Left ventricle myocardium superior (tissue), 1 donor: Measurements from ENCODE around the gene ESR1. TPM values are rescaled to one million over a fixed set of nuclear protein-coding genes. Genes with fewer than 3 reads are reported as not detected.
"Not testable (repeated sequence)": the region's sequence is repeated elsewhere in the genome, so short reads cannot be mapped to it uniquely, and the experiment has no call there.

ENCODE experiments used
- ATAC-seq: fragments of 200-7000 bp; cut with Tn5 transposase; one replicate; pipeline ENCODE4 v1.9.1; 2020; ENCODE audit warnings: mild to moderate bottlenecking, moderate library complexity
- DNase-seq: peaks from one replicate; pipeline ENCODE4 v3.0.0-alpha.2; 2020
- intact Hi-C: fragments of 100-400 bp; cut with micrococcal nuclease; formaldehyde crosslinking; loops from one replicate; pipeline ENCODE4 v1.11.0; 2022
- total RNA-seq: library from RNA; stranded (reverse); fragmentation: NEBNext Ultra II Directional; extraction: Animal tissue kit (Norgen Biotek cat#: 25700); gene quantifications from one replicate; pipeline ENCODE4 v1.2.1, GENCODE V29; 2021
- donor health status: DM: no; HTN: yes; CAD: no; lungs with severe emphysema.

Gene ESR1
- total RNA-seq, 1 donor from 2014 or later: 1.3 TPM

DNA sequence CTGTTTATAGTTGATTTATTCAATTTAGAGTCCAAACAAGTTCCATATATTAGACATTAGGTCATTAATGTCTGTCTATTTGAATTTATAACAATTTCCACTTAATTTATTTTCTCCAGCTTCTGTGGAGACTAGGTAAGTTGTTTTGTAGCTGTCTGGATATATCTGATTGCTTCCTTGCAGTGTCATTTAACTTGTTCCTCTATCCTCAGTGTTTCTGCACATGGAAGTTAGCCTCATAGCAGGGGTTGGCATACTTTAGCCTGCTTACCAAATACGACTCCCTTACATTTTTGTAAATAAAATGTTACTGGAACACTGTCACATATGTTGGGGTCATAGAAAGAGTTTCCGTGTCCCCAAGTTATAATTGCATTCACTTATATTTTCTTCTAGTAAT is 216.1 kb downstream of the ESR1 start:
- DNase-seq: no peak
- intact Hi-C loops: no loop called here
- ATAC-seq: no peak

DNA sequence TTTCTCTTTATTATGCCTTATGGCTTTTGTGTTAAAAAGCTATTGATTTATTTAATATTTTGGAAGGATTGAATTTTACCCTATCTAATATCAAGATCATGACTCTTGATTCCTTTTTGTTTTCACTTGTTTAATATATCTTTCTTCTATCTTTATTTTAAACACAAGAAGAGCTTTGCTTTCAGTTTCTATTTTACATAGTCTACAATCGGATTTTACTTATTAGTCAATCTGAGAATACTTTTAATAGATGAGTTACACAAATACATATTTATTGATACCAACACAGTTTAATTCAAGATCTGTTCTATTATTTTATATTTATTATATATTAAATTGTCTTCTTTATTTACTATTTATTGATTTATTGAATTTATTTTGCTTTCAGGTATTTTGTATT is 218.8 kb downstream of the ESR1 start:
- intact Hi-C loops: no loop called here
- DNase-seq (no peak), ATAC-seq (no peak)

DNA sequence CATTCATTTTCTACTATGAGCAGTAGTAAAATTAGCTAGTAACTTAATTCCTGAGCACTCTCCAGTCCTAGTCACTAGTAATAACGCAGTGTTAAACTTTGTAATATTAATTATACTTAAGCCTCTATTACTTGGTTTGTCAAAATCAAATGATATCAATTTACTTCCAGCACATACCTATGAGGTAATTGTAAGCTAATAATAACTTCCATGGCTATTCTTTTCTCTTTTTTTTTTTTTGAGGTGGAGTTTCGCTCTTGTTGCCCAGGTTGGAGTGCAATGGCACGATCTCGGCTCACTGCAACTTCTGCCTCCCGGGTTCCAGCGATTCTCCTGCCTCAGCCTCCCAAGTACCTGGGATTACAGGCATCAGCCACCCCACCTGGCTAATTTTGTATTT is 219.3 kb downstream of the ESR1 start:
- DNase-seq, intact Hi-C loops, ATAC-seq: not testable (repeated sequence)

DNA sequence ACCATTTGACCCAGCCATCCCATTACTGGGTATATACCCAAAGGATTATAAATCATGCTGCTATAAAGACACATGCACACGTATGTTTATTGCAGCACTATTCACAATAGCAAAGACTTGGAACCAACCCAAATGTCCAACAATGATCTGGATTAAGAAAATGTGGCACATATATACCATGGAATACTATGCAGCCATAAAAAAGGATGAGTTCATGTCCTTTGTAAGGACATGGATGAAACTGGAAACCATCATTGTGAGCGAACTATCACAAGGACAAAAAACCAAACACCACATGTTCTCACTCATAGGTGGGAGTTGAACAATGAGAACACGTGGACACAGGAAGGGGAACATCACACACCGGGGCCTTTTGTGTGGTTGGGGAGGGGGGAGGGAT is 226.3 kb downstream of the ESR1 start:
- DNase-seq, ATAC-seq, intact Hi-C loops: not testable (repeated sequence)

DNA sequence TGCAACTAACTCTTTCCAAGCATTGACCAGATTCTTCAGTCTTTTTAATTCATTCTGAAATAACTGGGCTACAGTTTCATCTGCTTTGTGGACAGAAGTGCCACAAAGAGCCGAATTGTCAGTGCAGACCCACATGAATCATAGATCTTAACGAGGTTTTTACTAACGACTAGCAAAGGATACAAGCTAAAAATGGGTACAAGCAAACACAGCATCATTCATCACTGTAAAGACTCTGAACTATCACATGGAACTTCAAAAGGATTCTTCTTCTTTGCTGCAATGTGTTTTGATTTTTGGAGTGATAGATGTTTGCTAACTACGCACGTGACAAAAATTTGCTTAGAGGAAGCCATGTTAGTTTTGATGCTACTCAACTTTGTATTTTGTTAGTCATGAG is 227.1 kb downstream of the ESR1 start:
- intact Hi-C loops: no loop called here
- DNase-seq: no peak
- ATAC-seq: no peak

DNA sequence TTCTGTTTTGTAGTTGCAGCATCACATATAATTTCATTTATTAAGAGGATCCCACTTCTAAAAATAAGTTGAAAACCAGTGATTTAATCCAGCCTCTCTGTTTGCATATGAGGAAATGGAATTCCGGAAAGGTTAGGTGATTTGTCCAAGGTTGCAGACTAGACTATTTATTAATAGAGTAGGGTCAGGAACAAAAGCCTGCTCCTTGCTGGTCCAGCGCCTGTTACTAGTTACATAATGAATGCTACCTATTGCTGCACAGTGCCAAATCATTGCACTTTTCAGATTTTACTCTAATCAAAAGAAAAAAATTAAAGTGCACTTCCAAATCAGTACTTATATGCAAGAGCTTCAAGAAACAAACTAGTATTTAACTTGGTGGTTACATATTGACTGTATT is 238.6 kb downstream of the ESR1 start:
- no peak for DNase-seq
- intact Hi-C loops: no loop called here
- no peak for ATAC-seq

DNA sequence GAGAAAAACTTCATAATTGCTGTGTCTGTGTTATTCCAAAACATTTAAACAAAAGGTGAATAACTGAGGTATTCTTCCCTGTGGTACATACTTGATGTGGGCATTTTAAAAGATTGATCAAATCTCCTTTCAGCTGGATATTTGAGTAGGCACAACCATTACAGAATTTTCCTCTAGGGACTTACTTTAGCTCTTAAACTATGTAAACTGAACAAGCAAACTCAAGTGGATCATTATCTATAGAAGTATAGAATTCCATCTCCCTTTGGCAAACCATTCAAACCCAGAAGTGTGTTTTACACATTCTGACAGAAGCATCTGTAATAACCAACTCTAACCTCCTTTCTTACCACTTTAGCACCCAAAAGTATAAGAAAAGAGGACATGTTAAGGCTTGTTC is 241.4 kb downstream of the ESR1 start:
- intact Hi-C loops: no loop called here
- ATAC-seq (no peak), DNase-seq (no peak)

DNA sequence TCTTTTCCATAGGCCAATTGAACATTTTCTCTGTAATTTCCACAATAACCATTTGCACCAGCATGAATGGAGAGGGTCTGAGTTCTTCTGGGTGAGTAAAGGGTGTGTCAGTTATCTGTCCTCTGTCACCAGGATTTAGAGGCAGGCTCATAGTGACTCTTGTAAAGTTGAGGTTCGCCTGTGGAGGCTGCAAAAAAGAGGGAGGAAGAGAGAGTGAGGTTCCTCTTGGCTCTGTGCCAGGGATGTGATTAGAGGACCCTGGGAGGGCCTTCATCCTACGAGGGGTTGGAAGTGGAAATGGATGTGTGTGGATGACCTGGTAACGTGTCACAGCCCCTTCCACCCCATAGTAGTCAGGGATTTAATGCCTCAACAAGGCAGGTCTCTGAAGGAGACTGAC is 242.0 kb downstream of the ESR1 start:
- no peak for DNase-seq
- intact Hi-C loops: no loop called here
- ATAC-seq: no peak

DNA sequence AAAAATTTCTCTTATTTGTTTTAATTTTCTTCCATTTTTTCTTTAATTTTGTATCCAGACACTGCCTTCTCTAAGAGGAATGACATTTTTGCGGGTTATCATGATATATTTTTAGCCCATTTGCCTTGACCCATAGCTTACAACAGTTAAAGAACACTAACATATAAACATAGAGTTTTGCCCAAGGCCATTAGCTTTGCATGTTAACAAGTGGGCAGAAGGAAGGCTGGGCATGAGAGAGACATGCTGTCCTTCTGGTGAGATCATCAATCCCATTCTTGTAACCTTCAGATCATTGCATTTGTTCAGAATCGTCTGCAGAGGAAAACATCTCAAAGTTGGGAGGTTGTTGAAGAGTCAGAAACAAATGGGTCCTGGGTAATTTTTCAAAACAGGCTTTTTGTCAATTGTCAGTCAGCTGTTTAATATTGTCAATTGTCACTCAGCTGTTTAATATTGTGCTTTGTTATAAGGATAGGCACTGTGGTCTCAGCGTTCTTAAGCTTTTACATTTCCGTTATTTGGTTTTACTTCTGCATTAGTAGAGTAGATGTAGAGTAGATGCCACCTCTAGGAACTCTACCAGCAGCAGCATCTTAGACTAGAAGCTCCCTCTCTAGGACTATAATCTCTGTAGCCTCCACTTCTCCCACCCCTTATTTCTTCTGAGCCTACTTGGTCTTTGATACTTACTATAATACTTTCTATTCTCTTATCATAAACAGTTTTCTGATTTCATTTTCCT is 243.1 kb downstream of the ESR1 start:
- intact Hi-C loops: no loop called here
- ATAC-seq: no peak

DNA sequence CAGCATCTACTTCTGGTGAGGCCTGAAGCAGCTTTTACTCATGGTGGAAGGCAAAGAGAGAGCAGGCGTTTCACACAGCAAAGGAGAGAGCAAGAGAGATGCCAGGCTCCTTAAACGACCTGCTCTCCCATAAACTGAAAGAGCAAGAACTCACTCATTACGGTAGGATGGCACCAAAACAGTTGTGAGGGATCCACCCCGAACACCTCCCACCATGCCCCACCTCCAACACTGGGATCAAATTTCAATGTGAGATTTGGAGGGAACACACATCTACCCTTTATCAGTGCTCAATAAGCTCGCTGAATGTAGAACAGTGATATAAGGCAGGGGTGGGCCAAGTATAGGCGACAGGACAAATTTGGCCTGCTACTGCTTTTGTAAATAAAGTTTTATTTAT is 244.6 kb downstream of the ESR1 start:
- intact Hi-C loops: no loop called here
- ATAC-seq (no peak), DNase-seq (no peak)

More for the DNA sequence above, 243.1 kb downstream of the ESR1 start:
- no peak for DNase-seq

DNA sequence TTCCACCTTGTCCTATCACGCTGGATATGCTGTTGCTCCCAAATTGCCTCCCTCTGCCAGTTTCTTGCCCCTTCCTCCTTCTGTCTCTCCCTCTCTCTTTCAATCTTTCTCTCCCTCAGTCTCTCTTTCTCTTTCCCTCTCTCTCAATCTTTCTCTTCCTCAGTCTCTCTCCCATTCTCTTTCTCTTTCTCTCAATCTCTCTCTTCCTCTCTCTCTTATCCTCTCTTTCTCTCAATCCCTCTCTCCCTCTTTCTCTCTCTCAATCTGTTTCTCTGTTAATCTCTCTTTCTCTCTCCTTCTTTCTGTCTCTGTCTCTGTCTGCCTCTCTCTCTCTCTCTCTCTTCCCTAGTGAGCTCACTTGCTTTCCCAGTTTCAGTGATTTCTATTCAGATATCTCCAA is 245.8 kb downstream of the ESR1 start:
- DNase-seq: no peak
- intact Hi-C loops: no loop called here
- ATAC-seq: no peak

DNA sequence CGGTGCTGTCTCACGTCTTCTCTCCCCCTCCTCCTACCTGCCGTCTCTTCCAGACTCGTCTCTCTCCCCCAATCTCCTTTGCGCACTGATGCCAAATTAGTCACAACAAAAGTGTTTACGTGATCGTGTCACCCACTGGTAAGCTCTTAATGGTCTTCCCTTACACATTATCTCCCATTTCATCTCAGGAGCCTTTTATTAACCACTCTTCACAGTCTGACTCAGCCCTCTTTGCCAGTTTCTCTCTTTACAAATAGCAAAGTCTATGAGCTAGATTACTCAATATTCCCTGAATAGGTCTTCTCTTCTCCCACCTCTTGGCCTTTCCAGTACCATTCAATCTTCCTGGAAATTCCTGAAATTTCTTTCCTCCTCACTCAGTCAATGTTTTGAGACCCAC is 247.0 kb downstream of the ESR1 start:
- ATAC-seq: no peak
- DNase-seq: no peak
- intact Hi-C loops: no loop called here

DNA sequence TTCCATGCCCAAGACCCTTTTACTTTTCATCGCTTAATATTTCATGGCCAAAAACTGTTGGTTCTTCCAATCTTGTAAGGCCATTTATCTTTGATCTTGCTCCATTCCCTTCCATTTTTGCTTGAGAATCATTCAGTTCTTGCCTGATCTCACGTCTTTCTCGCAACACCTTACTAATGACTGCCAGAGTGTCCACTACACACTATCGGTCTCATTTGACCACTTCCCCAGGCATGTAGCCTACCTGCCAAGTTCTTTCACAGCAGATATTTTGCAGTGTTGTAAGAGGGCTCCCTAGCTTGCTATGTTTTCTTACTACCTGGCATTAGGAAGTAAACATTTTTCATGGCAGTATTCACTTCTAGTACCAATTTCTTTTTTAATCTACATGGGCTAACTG is 248.0 kb downstream of the ESR1 start:
- no peak for DNase-seq
- ATAC-seq: no peak
- intact Hi-C loops: no loop called here

DNA sequence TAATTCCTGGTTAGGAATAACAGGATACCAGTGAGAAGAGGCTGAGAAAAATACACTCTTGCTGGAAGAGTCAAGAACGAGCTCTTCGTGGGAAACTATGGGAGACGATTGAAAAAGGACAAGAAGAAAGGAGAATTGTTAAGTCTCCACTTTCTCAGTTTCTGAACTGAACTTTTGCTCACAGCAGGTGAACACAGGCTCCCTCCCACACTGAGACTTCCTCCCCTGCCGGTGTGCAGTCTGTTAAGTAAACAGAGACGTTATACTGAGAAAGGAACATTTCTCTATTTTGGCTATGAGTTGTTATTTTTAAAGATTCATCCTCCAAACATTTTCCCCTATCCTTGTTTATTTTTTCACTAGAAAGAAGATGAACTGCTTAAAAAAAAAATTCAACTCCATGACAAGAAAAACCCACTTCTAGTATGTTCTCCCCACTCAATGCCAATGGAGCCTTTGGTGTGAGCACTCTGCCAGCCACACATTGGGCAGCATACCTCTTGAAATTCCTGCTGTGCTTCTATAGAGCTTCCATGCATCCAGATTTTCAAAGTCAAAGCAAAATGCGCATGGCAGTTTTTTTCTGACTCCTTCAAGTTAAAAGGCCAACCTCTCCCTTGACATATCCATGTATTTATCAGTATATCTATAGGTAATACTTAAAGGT is 250.5 kb downstream of the ESR1 start:
- intact Hi-C loops: no loop called here
- no peak for DNase-seq
- ATAC-seq: no peak

DNA sequence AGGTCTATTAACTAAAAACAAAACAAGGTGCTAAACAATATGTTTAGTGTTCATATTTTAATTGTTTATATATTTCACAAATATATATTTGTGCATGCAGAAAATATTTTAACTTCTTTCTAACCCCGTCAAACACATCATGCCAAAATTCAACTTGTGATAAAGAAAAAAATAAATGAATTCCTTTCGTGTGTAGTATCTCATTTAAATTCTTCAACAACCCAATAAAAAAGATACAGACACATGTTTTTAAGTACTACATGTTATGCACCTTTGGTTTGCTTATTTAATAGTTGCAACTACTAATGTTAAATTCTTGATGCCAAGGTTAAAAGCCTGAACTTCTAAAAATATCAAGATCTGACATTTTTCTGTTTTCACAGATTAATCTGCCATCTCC is 252.4 kb downstream of the ESR1 start:
- ATAC-seq (no peak), DNase-seq (no peak)
- intact Hi-C loops: no loop called here

DNA sequence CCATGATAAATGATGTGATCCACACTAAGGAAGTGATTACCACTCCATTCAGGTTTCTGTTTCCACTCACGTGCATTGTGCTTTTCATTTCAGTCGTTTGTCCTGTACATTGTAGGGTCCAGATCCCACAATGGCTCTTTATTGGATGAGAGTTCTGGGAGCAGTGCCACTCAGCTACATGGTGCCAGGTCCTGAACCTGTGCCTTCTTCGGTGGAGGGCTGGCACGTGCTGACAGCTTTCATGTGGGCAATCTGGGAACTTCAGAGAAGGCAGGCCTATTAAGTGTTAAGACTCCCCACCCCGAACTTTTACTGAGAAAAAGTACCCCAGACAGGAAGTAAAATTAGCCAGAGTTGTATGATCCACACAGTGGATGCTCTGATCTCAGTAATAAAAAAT is 255.0 kb downstream of the ESR1 start:
- DNase-seq (peak; percentile 32), ATAC-seq (peak; percentile 76)
- intact Hi-C loops: no loop called here

DNA sequence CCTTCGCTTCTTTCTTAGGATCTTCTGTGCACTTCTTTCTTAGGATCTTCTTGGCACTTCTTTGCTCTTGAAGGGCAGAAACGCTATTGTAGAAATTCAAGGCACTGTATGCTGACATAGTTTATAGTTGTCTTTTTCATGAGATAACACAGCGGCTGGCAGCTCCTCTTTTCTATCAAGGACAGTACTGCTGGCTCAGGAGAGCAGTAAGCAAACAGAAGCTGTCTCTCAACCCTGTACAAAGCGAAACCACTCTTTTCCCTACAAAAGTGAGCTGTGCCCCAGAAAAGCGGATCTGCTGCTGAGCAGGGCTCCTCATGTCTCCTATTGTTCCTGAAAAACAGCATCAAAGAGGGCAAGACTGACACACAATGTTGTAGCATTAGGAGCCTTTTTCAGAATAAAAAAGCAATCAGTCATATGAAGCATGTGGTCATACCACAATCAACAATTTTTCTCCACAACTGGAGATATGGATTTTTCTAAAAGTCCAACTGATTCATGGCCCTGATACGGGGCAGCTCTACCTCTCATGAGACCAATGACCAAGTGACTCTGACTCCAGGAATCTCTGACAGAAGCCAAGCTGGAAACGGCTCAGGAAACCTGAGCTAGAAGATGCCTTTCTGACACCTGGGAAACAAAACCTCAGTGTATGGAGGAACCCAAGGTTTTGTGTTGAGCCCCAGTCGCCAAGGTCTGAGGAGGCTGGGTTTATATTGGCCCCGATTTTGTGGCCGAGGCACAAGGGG is 255.9 kb downstream of the ESR1 start:
- ATAC-seq: peak; percentile 40
- intact Hi-C loops: no loop called here

DNA sequence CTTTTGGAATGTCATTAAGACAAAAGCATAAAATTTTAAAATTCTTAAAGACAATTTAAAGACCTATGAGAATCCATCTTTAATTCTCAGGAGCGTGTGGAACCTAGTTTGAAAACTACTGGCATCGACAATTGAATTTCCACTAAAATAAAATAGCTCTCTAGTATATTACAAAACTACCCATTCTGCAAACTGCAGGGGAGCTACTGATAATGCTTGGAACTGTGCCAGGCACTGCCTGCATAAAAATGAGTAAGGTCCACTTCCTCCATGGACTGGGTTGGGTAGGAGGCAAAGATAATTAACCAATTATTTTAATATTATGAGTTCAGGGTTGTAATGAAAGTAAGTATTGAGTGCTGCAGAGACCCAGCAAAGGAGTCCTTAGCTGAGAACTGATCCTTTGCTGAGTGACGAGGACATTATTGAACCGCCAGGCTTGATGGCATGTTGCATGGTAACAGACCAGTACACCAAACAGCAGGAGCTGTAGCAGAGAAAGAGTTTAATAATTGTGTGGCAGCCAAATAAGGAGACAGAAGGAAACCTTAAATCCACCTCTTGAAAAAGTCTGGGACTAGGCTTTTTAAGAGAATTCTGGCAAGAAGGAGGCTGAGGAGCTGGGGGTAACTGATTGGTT is 261.3 kb downstream of the ESR1 start:
- intact Hi-C loops: no loop called here
- peak; percentile 62 for ATAC-seq
- no peak for DNase-seq

More for the DNA sequence above, 255.9 kb downstream of the ESR1 start:
- DNase-seq: no peak

DNA sequence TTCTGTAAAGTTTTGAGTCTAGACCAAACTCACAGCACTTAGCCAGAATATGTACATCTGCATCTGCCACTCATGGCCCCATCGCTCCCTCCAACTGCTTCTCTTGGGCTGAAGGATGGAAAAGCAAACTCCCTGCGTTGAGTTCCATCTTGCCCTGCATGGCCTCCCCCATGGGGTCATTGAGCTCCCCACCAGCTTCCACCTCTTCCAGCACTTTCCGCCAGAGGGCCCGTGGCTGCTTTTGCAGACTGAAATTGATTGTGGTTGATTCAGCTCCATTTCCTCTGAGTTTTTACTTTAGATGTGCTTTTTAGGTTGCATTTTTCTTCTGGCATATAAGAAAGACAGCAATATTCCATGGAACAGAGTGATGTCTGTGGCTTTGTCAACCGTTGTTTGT is 263.1 kb downstream of the ESR1 start:
- DNase-seq (no peak), ATAC-seq (no peak)
- intact Hi-C loops: no loop called here

DNA sequence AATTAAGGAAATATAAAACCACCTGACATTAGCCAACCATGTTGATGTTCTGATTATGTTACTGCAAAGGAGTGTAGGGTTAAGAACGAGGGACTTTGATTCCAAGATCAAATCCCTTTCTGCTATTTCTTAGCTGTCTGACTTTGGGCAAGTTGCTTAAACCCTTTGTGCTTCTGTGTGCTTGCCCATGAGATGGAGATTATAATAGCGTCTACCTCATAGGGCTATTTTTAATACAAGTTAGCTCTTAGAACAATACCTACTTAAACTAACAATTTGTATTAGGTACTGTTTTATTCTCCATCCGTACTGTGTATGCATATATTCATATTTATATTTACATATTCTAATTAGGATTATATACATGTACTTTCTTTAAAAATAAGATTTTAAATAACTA is 263.8 kb downstream of the ESR1 start:
- ATAC-seq (peak; percentile 83), DNase-seq (no peak)
- intact Hi-C loops: no loop called here
